Myocyte (in vitro differentiated cells): ENCODE results near the gene GALE. TPM values are rescaled to one million over a fixed set of nuclear protein-coding genes. Genes with fewer than 3 reads are reported as not detected.
"Not testable (repeated sequence)": the region's sequence is repeated elsewhere in the genome, so short reads cannot be mapped to it uniquely, and the experiment has no call there.

ENCODE experiments used
- DNase-seq: peaks from one replicate; pipeline ENCODE4 v3.0.0-alpha.2; 2012; ENCODE audit warnings: low read depth
- total RNA-seq: library from RNA; depleted of rRNA; stranded (reverse); fragments of >200 nt; gene quantifications from 2 replicates; pipeline ENCODE4 v1.2.3, GENCODE V29; 2014

Gene GALE
- total RNA-seq, 1 donor from 2014 or later = 32.0 TPM

GRCh38 chr1:23810818-23811540 lies 10.4 kb upstream of the GALE start:
- no peak for DNase-seq

- DNase-seq = peak; percentile 75
Measured at GRCh38 chr1:23809751-23810171, 9.2 kb upstream of the GALE start.

- DNase-seq = no peak
Measured at GRCh38 chr1:23807453-23807852, 6.9 kb upstream of the GALE start.

GRCh38 chr1:23806280-23806679 lies 5.7 kb upstream of the GALE start:
- DNase-seq = no peak

GRCh38 chr1:23805025-23805424 lies 4.5 kb upstream of the GALE start:
- DNase-seq = no peak

- DNase-seq = no peak
Measured at GRCh38 chr1:23804183-23804835, 3.8 kb upstream of the GALE start.

- DNase-seq = no peak
Measured at GRCh38 chr1:23803674-23804073, 3.1 kb upstream of the GALE start.

- not testable (repeated sequence) for DNase-seq
Measured at GRCh38 chr1:23802809-23803342, 2.3 kb upstream of the GALE start.

GRCh38 chr1:23801876-23802275 lies 1.3 kb upstream of the GALE start:
- no peak for DNase-seq

GRCh38 chr1:23801338-23801748 lies 789 bp upstream of the GALE start:
- no peak for DNase-seq

- peak; percentile 62 for DNase-seq
Measured at GRCh38 chr1:23799570-23800399, 769 bp downstream of the GALE start.

GRCh38 chr1:23799255-23799569 lies 1.3 kb downstream of the GALE start:
- no peak for DNase-seq

GRCh38 chr1:23798662-23799142 lies 1.9 kb downstream of the GALE start:
- DNase-seq = no peak

- no peak for DNase-seq
Measured at GRCh38 chr1:23797478-23798448, 2.8 kb downstream of the GALE start.

GRCh38 chr1:23796466-23797271 lies 3.9 kb downstream of the GALE start:
- no peak for DNase-seq

- no peak for DNase-seq
Measured at GRCh38 chr1:23795676-23796465, 4.7 kb downstream of the GALE start.

- not testable (repeated sequence) for DNase-seq
Measured at GRCh38 chr1:23794732-23795182, 5.8 kb downstream of the GALE start.

GRCh38 chr1:23793861-23794731 lies 6.5 kb downstream of the GALE start:
- DNase-seq = no peak
